ENCODE measurements around the gene OLFM3. TPM values are rescaled to one million over a fixed set of nuclear protein-coding genes. Genes with fewer than 3 reads are reported as not detected.

The OLFM3 gene
- total RNA-seq, 1 experiment from 2014 or later, result not detected

DNA sequence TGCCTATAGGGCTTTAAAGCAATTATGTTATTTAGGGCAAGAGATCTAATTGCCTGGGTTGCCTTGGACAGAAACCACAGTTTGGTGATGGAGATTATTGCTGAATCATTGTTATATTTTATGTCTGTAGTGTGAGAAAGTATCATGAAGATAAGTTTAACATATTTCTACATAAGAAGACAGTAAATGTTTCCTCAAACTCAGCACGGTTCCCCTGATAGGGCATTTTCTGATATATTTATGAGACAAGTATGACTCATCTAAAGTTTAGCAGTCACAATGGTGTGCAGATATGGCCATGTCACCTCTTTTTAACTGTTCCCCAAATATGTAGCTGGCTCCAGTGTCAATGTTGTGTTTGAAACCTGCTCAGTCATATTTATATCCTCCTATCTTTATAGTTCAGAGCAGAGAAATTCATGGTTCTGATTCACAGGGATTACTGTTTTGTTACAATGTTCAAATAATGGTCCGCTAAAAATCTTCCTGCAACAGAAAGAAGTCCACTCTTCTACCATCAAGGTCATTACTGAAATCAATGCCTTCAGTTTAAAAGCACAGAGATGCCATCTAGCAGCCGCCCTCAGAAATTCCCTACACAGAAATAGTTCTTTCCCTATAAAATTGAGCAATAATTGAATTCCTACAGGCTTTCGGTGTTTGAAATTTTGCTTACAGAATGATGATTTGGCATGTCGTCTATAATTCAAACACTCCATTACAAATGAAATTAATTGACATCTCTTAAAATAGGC is 3.7 kb downstream of the OLFM3 start:
- Mint-ChIP-seq H3K27me3 (ENCODE audit: insufficient read depth, unreplicated experiment) (no peaks in the 10 kb centered on the region), H3K9me3 (ENCODE audit: unreplicated experiment) (no peaks in the 10 kb centered on the region), H3K27ac (ENCODE audit: unreplicated experiment) (no peak overlapping the region), H3K4me3 (ENCODE audit: unreplicated experiment) (no peak overlapping the region), H3K36me3 (ENCODE audit: insufficient read depth, unreplicated experiment) (no peaks in the 10 kb centered on the region), H3K4me1 (ENCODE audit: low read depth, unreplicated experiment) (no peaks in the 10 kb centered on the region)
- POLR2A ChIA-PET, result no interaction called here
- Histone ChIP-seq H3K4me3 (ENCODE audit: low read depth, low read length) (no peak overlapping the region), H3K27me3 (replicated peaks; ENCODE audit: control insufficient read depth, insufficient read depth, low read length) (no peaks in the 10 kb centered on the region), H3K4me1 (no peaks in the 10 kb centered on the region), H3K36me3 (ENCODE audit: control insufficient read depth, insufficient read depth, low read length) (no peaks in the 10 kb centered on the region), H3K9me3 (no peaks in the 10 kb centered on the region)
- BruUV-seq (replicated peaks), result no TSS peak
- intact Hi-C loops (cut with micrococcal nuclease; ENCODE audit: unreplicated experiment), result loop anchor here (1.0 kb wide), 1 partner anchor 198 kb away; no protein-coding TSS in a partner anchor
- no peak for DNase-seq
- TF ChIP-seq, protein P1, sequence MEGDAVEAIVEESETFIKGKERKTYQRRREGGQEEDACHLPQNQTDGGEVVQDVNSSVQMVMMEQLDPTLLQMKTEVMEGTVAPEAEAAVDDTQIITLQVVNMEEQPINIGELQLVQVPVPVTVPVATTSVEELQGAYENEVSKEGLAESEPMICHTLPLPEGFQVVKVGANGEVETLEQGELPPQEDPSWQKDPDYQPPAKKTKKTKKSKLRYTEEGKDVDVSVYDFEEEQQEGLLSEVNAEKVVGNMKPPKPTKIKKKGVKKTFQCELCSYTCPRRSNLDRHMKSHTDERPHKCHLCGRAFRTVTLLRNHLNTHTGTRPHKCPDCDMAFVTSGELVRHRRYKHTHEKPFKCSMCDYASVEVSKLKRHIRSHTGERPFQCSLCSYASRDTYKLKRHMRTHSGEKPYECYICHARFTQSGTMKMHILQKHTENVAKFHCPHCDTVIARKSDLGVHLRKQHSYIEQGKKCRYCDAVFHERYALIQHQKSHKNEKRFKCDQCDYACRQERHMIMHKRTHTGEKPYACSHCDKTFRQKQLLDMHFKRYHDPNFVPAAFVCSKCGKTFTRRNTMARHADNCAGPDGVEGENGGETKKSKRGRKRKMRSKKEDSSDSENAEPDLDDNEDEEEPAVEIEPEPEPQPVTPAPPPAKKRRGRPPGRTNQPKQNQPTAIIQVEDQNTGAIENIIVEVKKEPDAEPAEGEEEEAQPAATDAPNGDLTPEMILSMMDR (IDR thresholded peaks at IDR 0.05; ENCODE audit: insufficient read depth in 1 of 2, low read depth in 1 of 2, low read length in 1 of 2, severe bottlenecking in 1 of 2, unreplicated experiment in 1 of 2), result no peak
- CTCF ChIA-PET, result interaction anchor here (0.7 kb wide), 1 partner anchor 178 kb away, joined by 3 read pairs; no protein-coding TSS in a partner anchor

DNA sequence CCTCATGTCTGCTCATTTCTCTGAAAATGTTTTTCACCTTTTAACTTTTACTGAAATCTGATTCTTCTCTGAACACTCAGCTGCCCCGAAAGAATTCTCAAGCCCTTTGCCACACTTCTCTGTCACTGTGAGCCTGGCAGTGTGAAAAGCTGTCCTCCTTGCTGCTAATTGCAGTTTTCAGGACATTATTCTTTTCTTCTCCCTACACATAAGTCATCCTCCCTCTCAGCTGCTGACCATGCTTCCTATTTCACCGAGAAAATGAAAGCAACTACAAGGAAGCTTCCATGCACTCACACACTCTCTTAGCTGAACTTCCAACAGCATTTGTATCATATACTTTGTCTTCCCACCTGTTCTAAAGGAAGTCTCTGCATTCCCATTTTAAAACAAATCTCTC is 15.8 kb downstream of the OLFM3 start:
- Histone ChIP-seq H3K36me3 (ENCODE audit: control insufficient read depth, insufficient read depth, low read length) (no peaks in the 10 kb centered on the region), H3K27me3 (replicated peaks; ENCODE audit: control insufficient read depth, insufficient read depth, low read length) (no peaks in the 10 kb centered on the region), H3K4me1 (no peaks in the 10 kb centered on the region), H3K9me3 (no peaks in the 10 kb centered on the region), H3K4me3 (ENCODE audit: low read depth, low read length) (no peak overlapping the region)
- Mint-ChIP-seq H3K4me1 (ENCODE audit: low read depth, unreplicated experiment) (no peaks in the 10 kb centered on the region), H3K9me3 (ENCODE audit: unreplicated experiment) (no peaks in the 10 kb centered on the region), H3K27me3 (ENCODE audit: insufficient read depth, unreplicated experiment) (peaks cover 5% of the 10 kb centered on the region), H3K36me3 (ENCODE audit: insufficient read depth, unreplicated experiment) (no peaks in the 10 kb centered on the region), H3K27ac (ENCODE audit: unreplicated experiment) (no peak overlapping the region), H3K4me3 (ENCODE audit: unreplicated experiment) (no peak overlapping the region)
- no peak for DNase-seq
- intact Hi-C loops (cut with micrococcal nuclease; ENCODE audit: unreplicated experiment), result no loop called here
- ChIA-PET POLR2A (no interaction called here), CTCF (no interaction called here)
- BruUV-seq (replicated peaks), result no TSS peak
- TF ChIP-seq, protein P1 (IDR thresholded peaks at IDR 0.05; ENCODE audit: insufficient read depth in 1 of 2, low read depth in 1 of 2, low read length in 1 of 2, severe bottlenecking in 1 of 2, unreplicated experiment in 1 of 2), result no peak

DNA sequence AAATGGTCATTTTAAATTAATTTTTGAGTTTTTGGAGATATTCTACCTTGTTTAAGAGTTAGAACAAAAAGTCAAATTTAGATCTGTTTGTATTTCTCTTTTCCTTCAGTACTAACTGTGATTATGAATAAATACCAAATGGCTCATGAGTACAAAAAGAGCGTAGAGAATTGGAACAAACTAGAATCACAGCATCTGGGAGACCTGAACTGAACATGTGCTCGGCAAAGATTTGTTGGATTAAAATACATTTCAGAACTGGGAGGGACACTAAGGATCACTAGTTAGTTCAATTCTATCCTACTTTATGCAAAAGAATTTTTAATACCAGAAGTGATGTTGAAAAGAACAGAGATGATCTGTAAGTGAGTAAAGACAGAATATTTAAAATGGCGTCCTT is 19.5 kb downstream of the OLFM3 start:
- Mint-ChIP-seq H3K27me3 (ENCODE audit: insufficient read depth, unreplicated experiment) (peaks cover 11% of the 10 kb centered on the region), H3K27ac (ENCODE audit: unreplicated experiment) (no peak overlapping the region)
- H3K9me3 ChIP-seq, result no peaks in the 10 kb centered on the region

More for the DNA sequence above, 19.5 kb downstream of the OLFM3 start:
- H3K4me1 ChIP-seq, result no peaks in the 10 kb centered on the region
- no peaks in the 10 kb centered on the region for H3K36me3 Mint-ChIP-seq (ENCODE audit: insufficient read depth, unreplicated experiment)
- H3K36me3 ChIP-seq (ENCODE audit: control insufficient read depth, insufficient read depth, low read length), result no peaks in the 10 kb centered on the region
- no peaks in the 10 kb centered on the region for H3K4me1 Mint-ChIP-seq (ENCODE audit: low read depth, unreplicated experiment)
- no TSS peak for BruUV-seq (replicated peaks)
- H3K9me3 Mint-ChIP-seq (ENCODE audit: unreplicated experiment), result no peaks in the 10 kb centered on the region
- H3K27me3 ChIP-seq (replicated peaks; ENCODE audit: control insufficient read depth, insufficient read depth, low read length), result no peaks in the 10 kb centered on the region
- ChIA-PET CTCF (no interaction called here), POLR2A (no interaction called here)
- H3K4me3 Mint-ChIP-seq (ENCODE audit: unreplicated experiment), result no peak overlapping the region
- DNase-seq, result no peak
- TF ChIP-seq, protein P1 (IDR thresholded peaks at IDR 0.05; ENCODE audit: insufficient read depth in 1 of 2, low read depth in 1 of 2, low read length in 1 of 2, severe bottlenecking in 1 of 2, unreplicated experiment in 1 of 2), result no peak
- H3K4me3 ChIP-seq (ENCODE audit: low read depth, low read length), result no peak overlapping the region
- intact Hi-C loops (cut with micrococcal nuclease; ENCODE audit: unreplicated experiment), result no loop called here
